Hepatocyte (in vitro differentiated cells): Measurements from ENCODE around the gene HPSE2. TPM values are rescaled to one million over a fixed set of nuclear protein-coding genes. Genes with fewer than 3 reads are reported as not detected.

Source experiments
- DNase-seq: peaks from one replicate; pipeline ENCODE4 v3.0.0-alpha.2; 2016; ENCODE audit warnings: low spot score
- H2AFZ ChIP-seq: fragments of 200-600 bp; sonication (generic); 2 replicates; pipeline ENCODE4 v1.6.0; 2016; ENCODE audit warnings: antibody characterized with exemption, mild to moderate bottlenecking
- H3K27ac ChIP-seq: fragments of 200-600 bp; sonication (generic); 2 replicates; pipeline ENCODE4 v1.5.1; 2016; ENCODE audit warnings: mild to moderate bottlenecking
- H3K27me3 ChIP-seq: fragments of 200-600 bp; sonication (generic); 2 replicates; pipeline ENCODE4 v1.6.1; 2016
- H3K36me3 ChIP-seq: fragments of 200-600 bp; sonication (generic); replicated peaks from 2 replicates; pipeline ENCODE4 v1.5.1; 2016; ENCODE audit warnings: low read depth; ENCODE audit not compliant: insufficient read depth
- H3K4me1 ChIP-seq: fragments of 200-600 bp; sonication (generic); 2 replicates; pipeline ENCODE4 v1.5.1; 2016; ENCODE audit warnings: mild to moderate bottlenecking, moderate library complexity; ENCODE audit not compliant: insufficient read depth
- H3K4me2 ChIP-seq: fragments of 200-600 bp; sonication (generic); 2 replicates; pipeline ENCODE4 v1.6.0; 2016
- H3K4me3 ChIP-seq: fragments of 200-600 bp; sonication (generic); 2 replicates; pipeline ENCODE4 v1.5.1; 2016; ENCODE audit warnings: mild to moderate bottlenecking
- H3K79me2 ChIP-seq: fragments of 200-600 bp; sonication (generic); 2 replicates; pipeline ENCODE4 v1.6.0; 2017; ENCODE audit warnings: mild to moderate bottlenecking
- H3K9me2 ChIP-seq: fragments of 200-600 bp; sonication (generic); replicated peaks from 2 replicates; pipeline ENCODE4 v1.6.0; 2017; ENCODE audit warnings: mild to moderate bottlenecking; ENCODE audit not compliant: insufficient read depth
- H3K9me3 ChIP-seq: fragments of 200-600 bp; sonication (generic); 2 replicates; pipeline ENCODE4 v1.5.1; 2016; ENCODE audit warnings: low read depth, mild to moderate bottlenecking
- H4K20me1 ChIP-seq: fragments of 200-600 bp; sonication (generic); 2 replicates; pipeline ENCODE4 v1.6.0; 2016; ENCODE audit warnings: mild to moderate bottlenecking; ENCODE audit not compliant: insufficient read depth, poor library complexity, severe bottlenecking
- CTCF ChIP-seq: fragments of 200-600 bp; sonication (generic); IDR thresholded peaks from 2 replicates; pipeline ENCODE4 v1.5.1; 2016; ENCODE audit warnings: antibody characterized with exemption, mild to moderate bottlenecking; ENCODE audit not compliant: poor library complexity
- EZH2 ChIP-seq: fragments of 200-600 bp; sonication (generic); IDR thresholded peaks from 2 replicates; pipeline ENCODE4 v1.6.1; 2016; ENCODE audit warnings: antibody characterized with exemption, mild to moderate bottlenecking, borderline replicate concordance
- EZH2phosphoT487 ChIP-seq: fragments of 200-600 bp; sonication (generic); IDR thresholded peaks from one replicate; pipeline ENCODE4 v1.6.1; 2018; ENCODE audit warnings: antibody characterized with exemption, mild to moderate bottlenecking, low read depth, moderate library complexity; ENCODE audit not compliant: unreplicated experiment, severe bottlenecking
- WGBS: methylation state at CpG from one replicate; pipeline ENCODE4 v1.1.6; 2016; ENCODE audit warnings: low lambda C conversion rate; ENCODE audit errors: missing lambda C conversion rate; 5-methylcytosine and 5-hydroxymethylcytosine counted together
- microRNA-seq: library from miRNA; unstranded; fragments of <30 nt; microRNA quantifications from one replicate; pipeline ENCODE4, GENCODE V29; 2017
- polyA plus RNA-seq: library from polyadenylated mRNA; unstranded; fragments of >200 nt; fragmentation: Nextera tagmentation; extraction: Ambion mirVana; gene quantifications from 2 replicates; pipeline ENCODE4 v1.2.1, GENCODE V29; 2016
- small RNA-seq: library from RNA; depleted of rRNA; stranded (forward); fragments of <200 nt; gene quantifications from one replicate; pipeline ENCODE3, GENCODE V24; 2014
- total RNA-seq: library from RNA; depleted of rRNA; stranded (reverse); fragments of >200 nt; gene quantifications from 2 replicates; pipeline ENCODE4 v1.2.3, GENCODE V29; 2014

The HPSE2 gene
- total and polyA plus RNA-seq, 2 experiments from 2014 or later: 3.7 to 5.7 TPM

- no peak for DNase-seq
- no peaks in the 10 kb centered on the region for H3K9me3 ChIP-seq
- H3K4me1 ChIP-seq: peaks cover 11% of the 10 kb centered on the region
- TF ChIP-seq EZH2: no peak
- no peak for TF ChIP-seq CTCF
- TF ChIP-seq EZH2phosphoT487: no peak
- peaks cover 5% of the 10 kb centered on the region for H3K79me2 ChIP-seq
- no peak overlapping the region for H3K4me3 ChIP-seq
- no peak overlapping the region for H3K4me2 ChIP-seq
- no peak overlapping the region for H3K27ac ChIP-seq
- H3K36me3 ChIP-seq: no peaks in the 10 kb centered on the region
- WGBS: over 99% methylated on average over 4 of the region's 4 CpGs
- H3K27me3 ChIP-seq: no peaks in the 10 kb centered on the region
- H4K20me1 ChIP-seq: no peaks in the 10 kb centered on the region
- no peaks in the 10 kb centered on the region for H3K9me2 ChIP-seq
- no peak overlapping the region for H2AFZ ChIP-seq
Measured at GRCh38 chr10:98410135-98410743, 825.4 kb downstream of the HPSE2 start.

GRCh38 chr10:98408799-98409198 is 826.9 kb downstream of the HPSE2 start:
- Histone ChIP-seq H3K36me3 (no peaks in the 10 kb centered on the region), H3K27ac (no peak overlapping the region), H3K4me3 (no peak overlapping the region), H3K4me2 (no peak overlapping the region), H3K79me2 (no peaks in the 10 kb centered on the region), H3K4me1 (peaks cover 7% of the 10 kb centered on the region), H3K9me3 (no peaks in the 10 kb centered on the region), H3K27me3 (no peaks in the 10 kb centered on the region), H4K20me1 (no peaks in the 10 kb centered on the region), H3K9me2 (no peaks in the 10 kb centered on the region), H2AFZ (no peak overlapping the region)
- no peak for DNase-seq
- no peak for TF ChIP-seq CTCF
- no peak for TF ChIP-seq EZH2phosphoT487
- TF ChIP-seq EZH2: no peak
- 97% methylated on average over 4 of the region's 4 CpGs for WGBS

GRCh38 chr10:98407744-98408241 is 827.9 kb downstream of the HPSE2 start:
- Histone ChIP-seq H2AFZ (no peak overlapping the region), H4K20me1 (no peaks in the 10 kb centered on the region), H3K4me2 (no peak overlapping the region), H3K36me3 (no peaks in the 10 kb centered on the region), H3K9me3 (no peaks in the 10 kb centered on the region), H3K4me1 (peaks cover 7% of the 10 kb centered on the region), H3K27ac (no peak overlapping the region), H3K4me3 (no peak overlapping the region), H3K27me3 (no peaks in the 10 kb centered on the region), H3K9me2 (no peaks in the 10 kb centered on the region), H3K79me2 (no peaks in the 10 kb centered on the region)
- no peak for DNase-seq
- 93% methylated on average over 15 of the region's 18 CpGs for WGBS
- no peak for TF ChIP-seq EZH2phosphoT487
- TF ChIP-seq EZH2: no peak
- TF ChIP-seq CTCF: no peak

Small RNA genes within 50 kb of the gene (microRNA-seq; reads per million reads assigned to microRNA genes)
- 2.2 reads per million for gene MIR4685
- 12.1 reads per million, percentile 27 among the genes with 10 or more reads in this experiment for gene MIR6507

Small RNA genes within 50 kb of the gene (small RNA-seq; reads per million reads assigned to genes)
- not detected for gene MIR4685
- gene MIR6507: 0.65 reads per million, percentile 53 among the genes with 10 or more reads in this experiment

Other genes with a start within 250 kb of the HPSE2 start
- gene CNNM1, start 93.5 kb upstream of the HPSE2 start, total RNA-seq: 3.8 and 4.8 TPM in 2 replicates
- gene CNNM1, start 93.5 kb upstream of the HPSE2 start, polyA plus RNA-seq: 2.2 and 2.5 TPM in 2 replicates
- 51.1 and 59.0 TPM in 2 replicates for gene GOT1, start 194.8 kb upstream of the HPSE2 start, total RNA-seq
- gene GOT1, start 194.8 kb upstream of the HPSE2 start, polyA plus RNA-seq: 53.1 and 60.8 TPM in 2 replicates